Endothelial cell of umbilical vein (primary cell): ENCODE results near the gene COL13A1. TPM values are rescaled to one million over a fixed set of nuclear protein-coding genes. Genes with fewer than 3 reads are reported as not detected.

ENCODE experiments used
- BruUV-seq: library from RNA; stranded (reverse); fragments of 400-500 nt; replicated peaks from 2 replicates; lab custom pipeline; 2021; lab: Mats Ljungman, UMichigan
- CTCF ChIA-PET: fragments of 300-600, 350-600 bp; sonication (Branson Sonifier 250); formaldehyde crosslinking; loops from one replicate; lab custom pipeline; 2021; ENCODE audit warnings: antibody characterized with exemption, inconsistent platforms; lab: Charles Lee
- POLR2A ChIA-PET: fragments of 300-600, 350-600 bp; sonication (Branson Sonifier 250); formaldehyde crosslinking; loops from one replicate; lab custom pipeline; 2021; ENCODE audit warnings: antibody characterized with exemption, inconsistent platforms; lab: Charles Lee
- DNase-seq: peaks from one replicate; pipeline ENCODE4 v3.0.0-alpha.2; 2011; ENCODE audit warnings: low read depth, low spot score
- FAIRE-seq: peaks from 2 replicates; lab custom pipeline; 2011; peaks lifted over from hg19 to GRCh38; lab: Jason Lieb, UNC
- H2AFZ ChIP-seq: 2 replicates; pipeline ENCODE4 v1.6.0; 2012; ENCODE audit warnings: low read depth, low read length, control low read depth, inconsistent platforms
- H3K27ac ChIP-seq: 2 replicates; pipeline ENCODE4 v1.5.1; 2011; ENCODE audit warnings: low read depth, mild to moderate bottlenecking, control low read depth, low read length, moderate library complexity; ENCODE audit not compliant: insufficient read depth
- H3K27me3 ChIP-seq, 2 experiments: 2 replicates each; pipeline versions ENCODE4 v1.6.0 to v1.6.1; 2011; ENCODE audit warnings: low read length in 2 of 2, mixed read lengths in 1 of 2; ENCODE audit not compliant: control insufficient read depth in 2 of 2, insufficient read depth in 2 of 2
- H3K36me3 ChIP-seq, 2 experiments: 2 replicates in 1 of 2; 3 replicates in 1 of 2; pipeline ENCODE4 v1.5.1; 2011; ENCODE audit warnings: low read length in 2 of 2, mild to moderate bottlenecking in 1 of 2, moderate library complexity in 1 of 2; ENCODE audit not compliant: control insufficient read depth in 2 of 2, insufficient read depth in 2 of 2; ENCODE audit errors: extremely low read depth in 1 of 2
- H3K4me1 ChIP-seq: 3 replicates; pipeline ENCODE4 v1.5.1; 2011; ENCODE audit warnings: mild to moderate bottlenecking, low read length; ENCODE audit not compliant: control insufficient read depth, insufficient read depth; ENCODE audit errors: extremely low read depth
- H3K4me2 ChIP-seq: 2 replicates; pipeline ENCODE4 v1.6.1; 2011; ENCODE audit warnings: low read length, control low read depth, mixed read lengths; ENCODE audit not compliant: insufficient read depth
- H3K4me3 ChIP-seq, 3 experiments: fragments of 200-600 bp in 1 of 3; sonication (generic), shearing (Covaris generic) in 1 of 3; replicated peaks in 1 of 3; 2 replicates each; pipeline ENCODE4 v1.5.1; 2011 to 2016; ENCODE audit warnings: control low read depth in 3 of 3, low read length in 3 of 3, mild to moderate bottlenecking in 2 of 3, inconsistent platforms in 1 of 3, low read depth in 1 of 3, moderate library complexity in 1 of 3; ENCODE audit not compliant: insufficient read depth in 1 of 3
- H3K79me2 ChIP-seq: 2 replicates; pipeline ENCODE4 v1.6.0; 2012; ENCODE audit warnings: low read length, inconsistent platforms; ENCODE audit not compliant: control insufficient read depth, insufficient read depth
- H3K9ac ChIP-seq: replicated peaks from 2 replicates; pipeline ENCODE3; 2011; ENCODE audit warnings: low read length, control low read depth; ENCODE audit not compliant: insufficient read depth; ENCODE audit errors: extremely low read depth
- H3K9me1 ChIP-seq: replicated peaks from 3 replicates; pipeline ENCODE4 v1.6.0; 2011; ENCODE audit warnings: mild to moderate bottlenecking, low read length; ENCODE audit not compliant: control insufficient read depth, insufficient read depth; ENCODE audit errors: extremely low read depth
- H3K9me3 ChIP-seq: replicated peaks from 2 replicates; pipeline ENCODE4 v1.5.1; 2012; ENCODE audit warnings: low read length, inconsistent platforms; ENCODE audit not compliant: control insufficient read depth, insufficient read depth
- H4K20me1 ChIP-seq: replicated peaks from 2 replicates; pipeline ENCODE3; 2011; ENCODE audit warnings: mild to moderate bottlenecking, low read length; ENCODE audit not compliant: control insufficient read depth, insufficient read depth; ENCODE audit errors: extremely low read depth
- EZH2 ChIP-seq: IDR thresholded peaks from 2 replicates; pipeline ENCODE4 v1.6.1; 2012; ENCODE audit warnings: borderline replicate concordance, low read depth, mild to moderate bottlenecking, moderate library complexity, low read length, inconsistent platforms; ENCODE audit not compliant: severe bottlenecking
- FOS ChIP-seq: IDR thresholded peaks from 2 replicates; pipeline ENCODE4 v1.6.1; 2011; ENCODE audit warnings: mild to moderate bottlenecking, low read length, moderate library complexity, borderline replicate concordance; ENCODE audit not compliant: insufficient read depth
- JUN ChIP-seq: IDR thresholded peaks from 2 replicates; pipeline ENCODE4 v1.6.1; 2011; ENCODE audit warnings: borderline replicate concordance, low read depth; ENCODE audit not compliant: insufficient read length, insufficient read depth
- MYC ChIP-seq: IDR thresholded peaks from one replicate; pipeline ENCODE4 v1.6.1; 2011; ENCODE audit warnings: mild to moderate bottlenecking, low read depth, low read length
- POLR2A ChIP-seq: IDR thresholded peaks from 2 replicates; pipeline ENCODE4 v1.6.1; 2012; ENCODE audit warnings: low read depth, mild to moderate bottlenecking, control low read depth, low read length
- POLR2AphosphoS5 ChIP-seq: IDR thresholded peaks from 2 replicates; pipeline ENCODE4 v1.6.1; 2012; ENCODE audit warnings: low read depth, mild to moderate bottlenecking, control low read depth, low read length, moderate library complexity; ENCODE audit not compliant: insufficient read depth
- dilution Hi-C: fragments of 300-500 bp; cut with MboI; formaldehyde crosslinking; loops from one replicate; pipeline ENCODE4 v1.15.0; 2019; ENCODE audit warnings: low sequenced_read_pairs; ENCODE audit not compliant: extremely low pct_ligation_motif_present
- intact Hi-C: fragments of 100-400 bp; cut with micrococcal nuclease; formaldehyde crosslinking; loops from one replicate; pipeline ENCODE4 v1.10.0; 2022
- polyA plus RNA-seq, 4 experiments: library from polyadenylated mRNA; depleted of rRNA in 3 of 4; stranded (reverse) in 3 of 4; unstranded in 1 of 4; fragments of >200 nt; gene quantifications; 2 replicates each; pipeline versions ENCODE4 v1.2.1 to v1.2.3, GENCODE V29; 2011 to 2012; ENCODE audit warnings: missing spikeins in 1 of 4
- total RNA-seq: library from RNA; stranded (reverse); gene quantifications from 2 replicates; pipeline ENCODE4 v1.2.3, GENCODE V29; 2021
- TF ChIP-seq, protein P1 (sequence below), 2 donors: IDR thresholded peaks; 1 replicate in 1 of 2; 2 replicates in 1 of 2; pipeline ENCODE4 v1.5.1; 2011; ENCODE audit warnings: low read length in 2 of 2, mild to moderate bottlenecking in 2 of 2, moderate library complexity in 2 of 2, control low read depth in 1 of 2, inconsistent platforms in 1 of 2, low read depth in 1 of 2; ENCODE audit not compliant: insufficient read depth in 1 of 2; ENCODE audit errors: extremely low read depth in 1 of 2
- TF ChIP-seq, protein P2 (sequence below): IDR thresholded peaks from 2 replicates; pipeline ENCODE4 v1.6.1; 2011; ENCODE audit not compliant: insufficient read depth, insufficient read length

Gene COL13A1
- total and polyA plus RNA-seq, 2 donors (not counting 3 experiments of a cell fraction or from before 2014, with no cell fraction given): 21.4 to 47.5 TPM

DNA sequence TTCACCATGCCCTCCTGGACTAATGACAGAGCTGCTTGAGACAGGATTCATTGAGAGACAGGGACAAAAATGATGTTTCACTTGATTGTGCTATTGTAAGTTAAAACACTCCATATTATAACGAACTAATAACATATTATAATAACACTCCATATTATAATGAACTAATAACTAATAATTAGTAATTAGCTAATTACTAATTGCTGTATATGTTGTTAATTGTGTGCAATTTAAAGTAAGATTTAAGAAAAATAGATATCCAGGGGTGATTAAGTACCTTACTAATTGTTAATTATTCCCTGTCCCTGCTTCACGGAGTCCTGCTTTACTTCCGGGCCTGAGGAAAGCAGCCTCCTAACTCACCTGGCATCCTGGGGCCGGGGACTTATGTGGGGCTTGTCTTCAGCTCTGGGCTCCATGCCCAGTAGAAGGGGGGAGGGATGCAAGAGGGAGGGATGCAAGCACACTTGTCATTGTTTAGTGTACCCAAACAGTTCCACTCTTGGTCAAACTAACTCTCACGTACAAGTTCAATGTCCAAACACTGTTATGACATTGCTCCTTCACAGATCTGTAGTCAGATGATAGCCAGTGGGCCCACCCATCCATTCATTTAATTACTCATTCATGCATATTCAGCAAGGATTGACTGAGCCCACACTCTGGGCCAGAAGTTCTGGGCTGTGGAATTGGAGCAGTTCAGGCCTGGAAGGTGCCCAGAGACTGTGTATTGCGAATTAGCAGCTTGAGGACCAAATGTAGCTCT is 53.8 kb downstream of the COL13A1 start:
- Histone ChIP-seq H3K36me3 (no peaks in the 10 kb centered on the region), H3K4me1 (peaks cover 5% of the 10 kb centered on the region), H3K27me3 (no peaks in the 10 kb centered on the region), H3K27ac (no peak overlapping the region), H3K9me1 (no peaks in the 10 kb centered on the region), H4K20me1 (no peaks in the 10 kb centered on the region), H3K9ac (no peak overlapping the region), H3K79me2 (no peaks in the 10 kb centered on the region), H3K4me3 (no peak overlapping the region), H3K9me3 (no peaks in the 10 kb centered on the region), H3K4me2 (no peak overlapping the region), H2AFZ (no peak overlapping the region)
- TF ChIP-seq POLR2AphosphoS5 (no peak), POLR2A (no peak), MYC (no peak), JUN (no peak), FOS (no peak), EZH2 (no peak)
- TF ChIP-seq, protein P1, sequence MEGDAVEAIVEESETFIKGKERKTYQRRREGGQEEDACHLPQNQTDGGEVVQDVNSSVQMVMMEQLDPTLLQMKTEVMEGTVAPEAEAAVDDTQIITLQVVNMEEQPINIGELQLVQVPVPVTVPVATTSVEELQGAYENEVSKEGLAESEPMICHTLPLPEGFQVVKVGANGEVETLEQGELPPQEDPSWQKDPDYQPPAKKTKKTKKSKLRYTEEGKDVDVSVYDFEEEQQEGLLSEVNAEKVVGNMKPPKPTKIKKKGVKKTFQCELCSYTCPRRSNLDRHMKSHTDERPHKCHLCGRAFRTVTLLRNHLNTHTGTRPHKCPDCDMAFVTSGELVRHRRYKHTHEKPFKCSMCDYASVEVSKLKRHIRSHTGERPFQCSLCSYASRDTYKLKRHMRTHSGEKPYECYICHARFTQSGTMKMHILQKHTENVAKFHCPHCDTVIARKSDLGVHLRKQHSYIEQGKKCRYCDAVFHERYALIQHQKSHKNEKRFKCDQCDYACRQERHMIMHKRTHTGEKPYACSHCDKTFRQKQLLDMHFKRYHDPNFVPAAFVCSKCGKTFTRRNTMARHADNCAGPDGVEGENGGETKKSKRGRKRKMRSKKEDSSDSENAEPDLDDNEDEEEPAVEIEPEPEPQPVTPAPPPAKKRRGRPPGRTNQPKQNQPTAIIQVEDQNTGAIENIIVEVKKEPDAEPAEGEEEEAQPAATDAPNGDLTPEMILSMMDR (IDR thresholded peaks at IDR 0.05; ENCODE audit: extremely low read depth in 1 of 2, insufficient read depth in 1 of 2, low read depth in 1 of 2, low read length in 2 of 2): no peak
- TF ChIP-seq, protein P2, sequence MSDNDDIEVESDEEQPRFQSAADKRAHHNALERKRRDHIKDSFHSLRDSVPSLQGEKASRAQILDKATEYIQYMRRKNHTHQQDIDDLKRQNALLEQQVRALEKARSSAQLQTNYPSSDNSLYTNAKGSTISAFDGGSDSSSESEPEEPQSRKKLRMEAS: no peak
- CTCF ChIA-PET: interaction anchor here (1.0 to 1.3 kb wide), 3 partner anchors 9 to 59 kb away, joined by 3 to 7 read pairs (median 4); no protein-coding TSS in a partner anchor
- POLR2A ChIA-PET: no interaction called here
- intact Hi-C loops: no loop called here
- FAIRE-seq: no peak
- DNase-seq: no peak
- dilution Hi-C loops: no loop called here
- no TSS peak for BruUV-seq
